Type B pancreatic cell (in vitro differentiated cells): ENCODE results near the gene HERC6. TPM values are rescaled to one million over a fixed set of nuclear protein-coding genes. Genes with fewer than 3 reads are reported as not detected.

Experiments
- DNase-seq: peaks from one replicate; pipeline ENCODE4 v3.0.0; 2021; ENCODE audit warnings: mixed read lengths; ENCODE audit not compliant: unreplicated experiment; ENCODE audit errors: extremely low spot score
- H3K27ac Mint-ChIP-seq: 2 replicates; pipeline ENCODE4 v1.8.0; 2021; ENCODE audit warnings: mild to moderate bottlenecking, mixed read lengths
- H3K27me3 Mint-ChIP-seq: 2 replicates; pipeline ENCODE4 v1.8.0; 2021; ENCODE audit warnings: mixed read lengths
- H3K36me3 Mint-ChIP-seq: 2 replicates; pipeline ENCODE4 v1.8.0; 2021; ENCODE audit warnings: mixed read lengths
- H3K4me1 Mint-ChIP-seq: one replicate; pipeline ENCODE4 v1.8.0; 2021; ENCODE audit warnings: mixed read lengths; ENCODE audit not compliant: unreplicated experiment
- H3K4me3 Mint-ChIP-seq: 2 replicates; pipeline ENCODE4 v1.8.0; 2021; ENCODE audit warnings: mild to moderate bottlenecking, mixed read lengths
- H3K9me3 Mint-ChIP-seq: 2 replicates; pipeline ENCODE4 v1.8.0; 2021; ENCODE audit warnings: mixed read lengths
- total RNA-seq: library from RNA; stranded (reverse); gene quantifications from 2 replicates; pipeline ENCODE4 v1.2.1, GENCODE V29; 2021; ENCODE audit warnings: low replicate concordance
- TF ChIP-seq, protein P1 (sequence below): fragments of 200-600 bp; sonication (generic); conservative IDR thresholded peaks from 2 replicates; pipeline ENCODE4 v1.5.0; 2021; ENCODE audit warnings: antibody characterized with exemption, mild to moderate bottlenecking

HERC6 gene
- total RNA-seq, 1 donor from 2014 or later = 13.1 TPM

DNA sequence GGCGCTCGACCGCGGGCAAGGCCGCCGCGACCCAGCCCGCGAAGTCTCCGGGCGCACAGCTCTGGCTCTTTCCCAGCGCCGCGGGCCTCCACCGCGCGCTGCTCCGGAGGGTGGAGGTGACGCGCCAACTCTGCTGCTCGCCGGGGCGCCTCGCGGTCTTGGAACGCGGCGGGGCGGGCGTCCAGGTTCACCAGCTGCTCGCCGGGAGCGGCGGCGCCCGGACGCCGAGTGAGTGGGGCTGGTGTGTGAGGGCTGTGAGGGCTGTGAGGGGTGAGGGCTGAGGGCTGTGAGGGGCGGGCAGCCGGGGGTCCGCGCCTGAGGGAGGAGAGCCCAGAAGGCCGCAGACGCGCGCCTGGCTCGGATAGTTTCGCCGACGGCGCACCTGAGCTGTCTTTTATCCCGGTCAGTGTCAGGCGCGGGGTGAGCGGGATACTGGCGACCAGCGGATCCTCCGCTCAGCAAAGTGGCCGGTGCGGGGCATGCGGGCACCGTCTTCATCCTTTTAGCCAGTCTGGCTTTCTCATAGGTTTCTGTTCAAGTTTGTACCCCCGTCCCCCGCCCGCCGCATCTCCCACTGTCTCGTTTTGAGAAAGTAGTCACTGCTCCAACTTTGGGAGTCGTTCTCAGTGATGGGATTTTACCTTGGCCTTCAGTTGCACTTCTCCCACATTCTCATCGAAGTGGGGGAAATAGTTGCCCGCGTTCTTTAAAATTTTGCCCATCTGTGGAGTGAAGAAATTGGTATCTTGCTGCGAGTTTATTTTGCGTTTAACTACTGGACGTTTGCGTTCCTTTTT lies 78.9 kb downstream of the HERC6 start:
- H3K27me3 Mint-ChIP-seq = peaks cover 51% of the 10 kb centered on the region
- peaks cover 4% of the 10 kb centered on the region for H3K4me1 Mint-ChIP-seq
- H3K9me3 Mint-ChIP-seq = no peaks in the 10 kb centered on the region
- H3K27ac Mint-ChIP-seq = no peak overlapping the region
- peak overlapping the region; percentile 97 for H3K4me3 Mint-ChIP-seq
- H3K36me3 Mint-ChIP-seq = no peaks in the 10 kb centered on the region
- TF ChIP-seq, protein P1, sequence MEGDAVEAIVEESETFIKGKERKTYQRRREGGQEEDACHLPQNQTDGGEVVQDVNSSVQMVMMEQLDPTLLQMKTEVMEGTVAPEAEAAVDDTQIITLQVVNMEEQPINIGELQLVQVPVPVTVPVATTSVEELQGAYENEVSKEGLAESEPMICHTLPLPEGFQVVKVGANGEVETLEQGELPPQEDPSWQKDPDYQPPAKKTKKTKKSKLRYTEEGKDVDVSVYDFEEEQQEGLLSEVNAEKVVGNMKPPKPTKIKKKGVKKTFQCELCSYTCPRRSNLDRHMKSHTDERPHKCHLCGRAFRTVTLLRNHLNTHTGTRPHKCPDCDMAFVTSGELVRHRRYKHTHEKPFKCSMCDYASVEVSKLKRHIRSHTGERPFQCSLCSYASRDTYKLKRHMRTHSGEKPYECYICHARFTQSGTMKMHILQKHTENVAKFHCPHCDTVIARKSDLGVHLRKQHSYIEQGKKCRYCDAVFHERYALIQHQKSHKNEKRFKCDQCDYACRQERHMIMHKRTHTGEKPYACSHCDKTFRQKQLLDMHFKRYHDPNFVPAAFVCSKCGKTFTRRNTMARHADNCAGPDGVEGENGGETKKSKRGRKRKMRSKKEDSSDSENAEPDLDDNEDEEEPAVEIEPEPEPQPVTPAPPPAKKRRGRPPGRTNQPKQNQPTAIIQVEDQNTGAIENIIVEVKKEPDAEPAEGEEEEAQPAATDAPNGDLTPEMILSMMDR = no peak
- DNase-seq = no peak

DNA sequence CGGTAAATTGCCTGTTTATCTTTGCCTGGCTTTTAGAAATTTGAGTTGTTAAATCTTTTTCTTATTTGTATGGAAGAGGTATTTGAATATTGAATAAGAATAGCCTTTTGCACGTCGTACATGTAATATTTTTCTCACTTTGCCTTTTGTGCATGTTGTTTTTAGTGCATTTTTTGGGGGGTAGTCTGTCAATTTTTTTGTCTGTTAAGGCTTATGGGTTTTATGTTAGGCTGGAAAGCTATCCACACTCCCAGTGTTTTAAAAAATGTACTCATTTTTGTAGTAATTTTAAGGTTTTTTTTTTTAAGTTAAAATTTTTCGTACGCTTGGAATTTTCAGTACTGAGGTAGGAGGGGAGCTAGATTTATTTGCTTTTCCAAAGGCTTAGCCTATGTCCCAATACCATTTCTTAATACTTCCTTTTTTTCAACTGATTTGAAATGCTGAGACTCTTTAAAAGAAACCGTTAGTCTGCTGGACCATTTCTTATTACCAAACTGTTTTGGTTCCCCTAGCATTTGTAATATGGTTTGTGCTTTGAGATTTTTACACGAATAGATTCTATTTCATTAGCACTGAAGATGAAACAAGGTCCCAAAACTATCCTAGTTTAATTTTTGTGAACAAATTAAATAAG lies 79.6 kb downstream of the HERC6 start:
- peaks cover 4% of the 10 kb centered on the region for H3K4me1 Mint-ChIP-seq
- H3K27me3 Mint-ChIP-seq = peaks cover 51% of the 10 kb centered on the region
- no peak for DNase-seq
- H3K27ac Mint-ChIP-seq = no peak overlapping the region
- TF ChIP-seq, protein P1 = no peak
- H3K9me3 Mint-ChIP-seq = no peaks in the 10 kb centered on the region
- H3K4me3 Mint-ChIP-seq = peak overlapping the region; percentile 83
- no peaks in the 10 kb centered on the region for H3K36me3 Mint-ChIP-seq

DNA sequence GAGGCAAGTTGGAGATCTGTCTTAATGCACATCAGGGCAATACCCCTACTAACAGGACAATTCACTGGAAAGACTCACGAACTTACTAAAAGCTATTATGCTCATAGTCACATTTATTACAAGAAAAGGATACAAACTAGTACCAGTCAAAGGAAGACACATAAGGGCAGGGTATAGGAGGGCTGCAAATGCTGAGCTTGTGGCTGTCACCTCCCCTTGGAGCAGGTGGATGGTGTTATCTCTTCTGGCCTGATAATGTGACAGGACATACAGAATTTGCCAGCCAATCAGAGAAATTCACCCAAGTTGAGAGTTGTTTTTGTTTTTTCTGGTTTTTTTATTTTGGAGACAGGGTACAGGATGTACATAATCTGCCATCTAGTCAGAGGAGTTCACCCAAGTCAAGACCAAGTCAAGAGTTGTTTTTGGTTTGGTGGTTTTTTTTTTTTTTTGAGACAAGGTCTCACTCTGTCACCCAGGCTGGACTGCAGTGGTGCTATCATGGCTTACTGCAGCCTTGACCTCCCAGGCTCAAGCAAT lies 87.1 kb downstream of the HERC6 start:
- H3K9me3 Mint-ChIP-seq = no peaks in the 10 kb centered on the region
- TF ChIP-seq, protein P1 = no peak
- no peaks in the 10 kb centered on the region for H3K36me3 Mint-ChIP-seq
- no peak for DNase-seq
- H3K27me3 Mint-ChIP-seq = peaks cover 6% of the 10 kb centered on the region
- no peak overlapping the region for H3K4me3 Mint-ChIP-seq
- no peak overlapping the region for H3K27ac Mint-ChIP-seq
- no peaks in the 10 kb centered on the region for H3K4me1 Mint-ChIP-seq

DNA sequence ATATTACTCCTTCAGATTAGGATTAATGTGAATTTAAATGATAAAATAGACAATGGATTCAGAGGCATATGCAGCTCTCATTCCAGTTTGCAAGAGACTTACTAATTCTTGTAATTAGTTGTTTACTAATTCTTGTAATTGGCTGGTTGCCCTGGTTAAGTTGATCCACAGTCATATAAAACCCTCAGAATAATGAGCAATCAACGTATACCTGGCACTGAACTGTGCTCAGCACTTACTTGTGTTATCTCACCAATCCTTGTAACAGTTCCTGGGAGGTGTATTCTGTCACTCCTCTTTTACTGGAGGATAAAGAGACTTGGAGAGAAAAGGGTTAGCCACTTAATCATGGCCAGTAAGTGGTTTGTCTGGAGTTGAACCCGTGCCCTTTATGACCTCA lies 88.7 kb downstream of the HERC6 start:
- Mint-ChIP-seq H3K36me3 (no peaks in the 10 kb centered on the region), H3K4me1 (no peaks in the 10 kb centered on the region), H3K27me3 (no peaks in the 10 kb centered on the region), H3K9me3 (no peaks in the 10 kb centered on the region), H3K27ac (no peak overlapping the region), H3K4me3 (no peak overlapping the region)
- TF ChIP-seq, protein P1 = no peak
- DNase-seq = no peak

DNA sequence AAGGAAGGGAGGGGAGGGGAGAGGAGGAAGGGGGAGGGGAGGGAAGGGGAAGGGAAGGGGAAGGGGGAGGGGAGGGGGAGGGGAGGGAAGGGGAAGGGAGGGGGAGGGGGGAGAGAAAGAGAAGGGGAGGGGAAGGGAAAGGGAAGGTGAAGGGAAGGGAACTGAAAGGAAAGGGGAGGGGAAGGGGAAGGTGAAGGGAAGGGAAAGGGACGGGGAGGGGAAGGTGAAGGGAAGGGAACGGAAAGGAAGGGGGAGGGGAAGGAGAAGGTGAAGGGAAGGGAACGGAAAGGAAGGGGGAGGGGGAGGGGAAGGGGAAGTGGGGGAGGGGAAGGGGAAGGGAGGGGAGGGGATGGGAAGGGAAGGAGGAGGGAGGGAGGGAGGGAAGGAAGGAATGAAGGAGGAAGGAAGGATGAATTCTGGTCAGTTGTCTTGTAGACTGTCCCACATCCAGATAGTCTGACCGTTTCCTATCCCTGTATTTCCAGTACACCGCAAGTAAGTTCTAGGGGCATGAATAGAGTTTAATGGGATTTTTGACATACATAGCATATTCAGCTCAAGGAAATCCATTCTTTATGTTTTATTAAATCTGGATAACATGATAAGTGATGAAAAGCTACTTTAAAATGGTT lies 98.7 kb downstream of the HERC6 start:
- Mint-ChIP-seq H3K4me1 (no peaks in the 10 kb centered on the region), H3K36me3 (no peaks in the 10 kb centered on the region)
- TF ChIP-seq, protein P1 = no peak

More for the DNA sequence above, 98.7 kb downstream of the HERC6 start:
- Mint-ChIP-seq H3K27ac (no peak overlapping the region), H3K27me3 (no peaks in the 10 kb centered on the region), H3K4me3 (no peak overlapping the region), H3K9me3 (no peaks in the 10 kb centered on the region)
- no peak for DNase-seq
